ENCODE measurements around the gene ACTN4. TPM values are rescaled to one million over a fixed set of nuclear protein-coding genes. Genes with fewer than 3 reads are reported as not detected.

ACTN4 gene
- total RNA-seq, 2 donors from 2014 or later = 1,019 to 1,060 TPM

- Histone ChIP-seq H3K9ac (ENCODE audit: low read depth in 2 of 2, low read length in 2 of 2) (peak overlapping the region in 1 of 2 donors; percentile 66), H3K36me3 (no peaks in the 10 kb centered on the region)
Measured at GRCh38 chr19:38678217-38678890, 30.9 kb downstream of the ACTN4 start.

GRCh38 chr19:38678891-38679494 is 31.5 kb downstream of the ACTN4 start:
- Histone ChIP-seq H3K27me3 (no peaks in the 10 kb centered on the region), H3K27ac (peak overlapping the region; percentile 2), H3K4me3 (no peak overlapping the region), H3K36me3 (no peaks in the 10 kb centered on the region), H3K9ac (ENCODE audit: low read depth in 2 of 2, low read length in 2 of 2) (peak overlapping the region; percentile 24 to 66), H3K4me1 (peaks cover 18% of the 10 kb centered on the region), H3K9me3 (no peaks in the 10 kb centered on the region)
- DNase-seq = no peak
- intact Hi-C loops (cut with DNase I) = no loop called here
- no peak for TF ChIP-seq CTCF (IDR thresholded peaks at IDR 0.05)

More at GRCh38 chr19:38678217-38678890, 30.9 kb downstream of the ACTN4 start:
- no peaks in the 10 kb centered on the region for H3K9me3 ChIP-seq
- H3K27ac ChIP-seq = peak overlapping the region; percentile 24
- no peak overlapping the region for H3K4me3 ChIP-seq
- intact Hi-C loops (cut with DNase I) = no loop called here
- DNase-seq = no peak
- no peak for TF ChIP-seq CTCF (IDR thresholded peaks at IDR 0.05)
- no peaks in the 10 kb centered on the region for H3K27me3 ChIP-seq
- H3K4me1 ChIP-seq = peaks cover 21% of the 10 kb centered on the region

GRCh38 chr19:38679839-38680238 is 32.4 kb downstream of the ACTN4 start:
- no peaks in the 10 kb centered on the region for H3K9me3 ChIP-seq
- H3K36me3 ChIP-seq = no peaks in the 10 kb centered on the region
- no peak for TF ChIP-seq CTCF (IDR thresholded peaks at IDR 0.05)
- H3K9ac ChIP-seq (ENCODE audit: low read depth in 2 of 2, low read length in 2 of 2) = peak overlapping the region; percentile 51 to 66
- intact Hi-C loops (cut with DNase I) = loop anchor here (5.0 kb wide), 1 partner anchor 33 kb away; the partner anchor contains the start of gene ACTN4
- peaks cover 25% of the 10 kb centered on the region for H3K4me1 ChIP-seq
- no peak overlapping the region for H3K4me3 ChIP-seq
- no peak for DNase-seq
- no peaks in the 10 kb centered on the region for H3K27me3 ChIP-seq
- peak overlapping the region; percentile 89 for H3K27ac ChIP-seq

GRCh38 chr19:38682195-38682867 is 34.9 kb downstream of the ACTN4 start:
- Histone ChIP-seq H3K4me1 (peaks cover 33% of the 10 kb centered on the region), H3K9ac (ENCODE audit: low read depth in 2 of 2, low read length in 2 of 2) (peak overlapping the region; percentile 58 to 77), H3K4me3 (no peak overlapping the region), H3K9me3 (no peaks in the 10 kb centered on the region), H3K27ac (peak overlapping the region; percentile 89), H3K27me3 (no peaks in the 10 kb centered on the region), H3K36me3 (no peaks in the 10 kb centered on the region)
- no peak for DNase-seq
- intact Hi-C loops (cut with DNase I) = loop anchor here (5.0 kb wide), 1 partner anchor 35 kb away; the partner anchor contains the start of gene ACTN4
- no peak for TF ChIP-seq CTCF (IDR thresholded peaks at IDR 0.05)

- intact Hi-C loops (cut with DNase I) = loop anchor here (5.0 kb wide), 1 partner anchor 36 kb away; the partner anchor contains the start of gene ACTN4
- no peak for DNase-seq
- Histone ChIP-seq H3K9me3 (no peaks in the 10 kb centered on the region), H3K36me3 (no peaks in the 10 kb centered on the region), H3K9ac (ENCODE audit: low read depth in 2 of 2, low read length in 2 of 2) (peak overlapping the region; percentile 58 to 77), H3K4me3 (no peak overlapping the region), H3K4me1 (peaks cover 33% of the 10 kb centered on the region), H3K27me3 (no peaks in the 10 kb centered on the region), H3K27ac (peak overlapping the region; percentile 89)
- no peak for TF ChIP-seq CTCF (IDR thresholded peaks at IDR 0.05)
Measured at GRCh38 chr19:38682872-38683392, 35.5 kb downstream of the ACTN4 start.
